AG08396 (cell line): ENCODE measurements around the gene SRSF2.
"Not testable (repeated sequence)": the region's sequence is repeated elsewhere in the genome, so short reads cannot be mapped to it uniquely, and the experiment has no call there.

Experiments
- DNase-seq: peaks from one replicate; pipeline ENCODE4 v3.0.0; 2012; ENCODE audit warnings: low spot score, mixed read lengths

SRSF2 gene, protein sequence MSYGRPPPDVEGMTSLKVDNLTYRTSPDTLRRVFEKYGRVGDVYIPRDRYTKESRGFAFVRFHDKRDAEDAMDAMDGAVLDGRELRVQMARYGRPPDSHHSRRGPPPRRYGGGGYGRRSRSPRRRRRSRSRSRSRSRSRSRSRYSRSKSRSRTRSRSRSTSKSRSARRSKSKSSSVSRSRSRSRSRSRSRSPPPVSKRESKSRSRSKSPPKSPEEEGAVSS

DNA sequence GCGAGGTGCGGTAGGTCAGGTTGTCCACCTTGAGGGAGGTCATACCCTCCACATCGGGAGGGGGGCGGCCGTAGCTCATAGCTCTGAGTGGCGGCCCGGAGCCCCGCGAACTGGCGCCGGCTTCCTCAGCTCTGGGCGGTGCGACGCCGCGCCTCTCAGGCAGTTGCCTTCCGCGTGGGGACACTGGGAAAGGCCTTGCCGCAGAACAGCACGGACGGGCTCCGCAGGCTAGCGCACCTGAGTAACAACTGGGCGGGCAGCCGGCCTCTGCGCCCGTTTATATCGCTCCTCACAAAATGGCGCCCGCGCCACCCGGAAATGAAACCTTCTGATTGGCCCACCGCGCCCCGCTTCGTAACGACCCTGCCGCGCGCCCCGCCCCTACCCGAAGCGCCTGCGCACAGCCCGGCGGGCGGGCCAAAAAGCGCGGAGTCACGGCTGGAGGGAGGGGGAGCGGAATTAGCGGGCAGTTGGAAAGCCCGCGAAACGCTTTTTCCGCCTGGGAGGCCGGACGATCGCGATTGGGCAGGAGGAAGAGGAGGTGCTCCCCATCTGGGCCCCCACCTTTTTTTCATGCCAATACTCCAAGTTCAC, at the start of gene SRSF2:
Gene SRSF2 (minus strand): TSS at position 250 of the 594 bp plus-strand sequence. CDS start 171 bp downstream, at position 79.
- DNase-seq: peak; percentile 99

DNA sequence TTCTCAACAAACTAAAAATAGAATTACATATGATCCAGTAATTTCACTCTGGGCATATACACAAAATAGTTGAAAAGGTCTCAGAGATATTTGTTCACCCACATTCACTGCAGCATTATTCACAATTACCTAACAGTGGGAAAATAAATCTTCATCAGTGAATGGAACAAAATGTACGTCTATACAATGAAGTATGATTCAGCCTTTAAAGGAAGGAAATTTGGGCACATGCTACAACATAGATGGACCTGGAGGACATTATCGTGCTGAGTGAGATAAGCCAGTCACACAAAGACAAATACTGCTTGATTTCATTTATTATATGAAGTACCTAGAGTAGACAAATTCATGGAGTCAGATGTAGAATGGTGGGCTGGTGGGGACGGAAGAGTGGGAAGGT, 47.8 kb upstream of the SRSF2 start:
- no peak for DNase-seq

DNA sequence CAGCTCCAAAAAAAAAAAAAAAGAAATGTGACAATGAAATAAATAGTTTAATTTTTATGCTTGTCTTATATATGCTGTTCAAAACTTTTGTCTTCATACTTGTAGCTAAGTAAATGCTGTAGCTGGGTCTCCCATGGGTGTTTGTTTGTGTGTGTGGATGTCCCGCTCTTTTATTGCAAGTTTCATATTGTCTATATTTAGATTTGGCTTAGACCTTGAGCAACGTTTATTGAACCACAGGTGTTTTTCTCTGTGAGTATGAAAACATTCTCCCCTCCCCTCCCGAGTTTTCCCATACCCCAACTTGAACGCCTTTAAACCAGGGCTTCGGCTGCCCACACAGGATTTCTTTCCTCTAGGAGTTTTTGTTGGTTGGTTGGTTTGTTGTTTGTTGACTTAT, 46.0 kb upstream of the SRSF2 start:
- no peak for DNase-seq

DNA sequence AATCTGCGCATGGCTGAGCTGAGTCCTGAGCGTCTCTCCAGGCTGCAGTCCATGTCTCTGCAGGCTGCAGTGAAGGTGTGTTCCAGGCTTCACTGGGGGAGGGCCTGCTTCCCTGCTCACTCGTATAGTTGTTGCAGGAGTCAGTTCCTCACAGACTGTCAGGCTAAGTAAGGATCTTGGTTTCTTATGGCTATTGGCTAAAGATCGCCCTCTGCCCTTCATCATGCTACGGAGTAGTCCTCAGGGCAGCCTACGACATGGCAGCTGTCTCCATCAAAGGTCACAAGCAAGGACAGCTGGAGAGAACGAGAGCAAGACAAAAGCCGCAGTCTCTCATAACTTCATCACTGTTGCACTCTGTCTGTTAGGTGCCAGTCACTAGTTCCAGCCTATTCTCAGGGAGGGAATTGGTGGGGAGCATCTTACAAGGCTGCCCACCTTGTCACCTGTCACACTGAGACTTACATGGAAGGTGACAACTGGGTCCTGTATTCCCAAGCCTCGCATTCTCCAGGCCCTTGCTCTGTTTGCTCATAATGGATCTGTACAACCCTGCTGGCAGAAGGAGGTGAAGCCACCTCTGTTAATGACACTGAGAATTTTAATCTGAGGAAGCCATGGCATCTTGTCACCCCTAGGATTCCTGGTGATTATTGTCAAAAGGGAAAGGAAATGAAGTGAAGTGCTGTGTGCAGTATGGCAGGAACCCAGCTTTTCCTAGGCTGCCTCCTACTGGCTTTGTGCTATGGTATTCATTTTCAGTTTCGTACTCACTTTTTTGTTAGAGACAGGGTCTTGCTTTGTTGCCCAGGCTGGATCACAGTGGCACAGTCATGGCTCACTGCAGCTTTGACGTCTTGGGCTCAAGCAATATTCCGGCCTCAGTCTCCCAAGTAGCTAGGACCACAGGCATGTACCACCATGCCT, 44.2 kb upstream of the SRSF2 start:
- no peak for DNase-seq

DNA sequence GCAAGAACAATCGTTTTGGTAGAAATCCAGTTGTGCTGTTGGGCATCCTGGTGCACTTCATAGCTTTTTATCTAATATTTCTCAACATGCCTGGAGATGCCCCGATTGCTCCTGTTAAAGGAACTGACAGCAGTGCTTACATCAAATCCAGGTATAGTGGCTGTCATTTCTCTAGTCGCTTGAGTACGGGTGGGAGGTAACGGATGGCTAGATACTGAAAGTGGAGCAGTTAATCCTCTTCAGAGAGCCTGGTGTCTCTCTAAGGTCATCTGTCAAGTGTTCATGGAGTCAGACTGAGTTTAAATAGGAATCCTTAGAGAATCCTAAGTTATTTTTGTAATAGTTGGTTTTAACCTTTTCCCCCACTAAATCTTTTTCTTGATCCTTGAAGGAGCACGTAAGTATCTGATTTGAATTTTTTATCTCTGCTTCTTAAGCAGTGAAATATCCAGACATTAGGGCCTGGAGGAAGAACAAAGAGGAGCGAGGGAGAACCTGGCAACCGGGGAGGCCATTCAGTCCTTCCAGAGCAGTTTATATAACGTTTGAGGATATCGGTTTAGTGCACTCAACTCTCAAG, 38.0 kb upstream of the SRSF2 start:
- DNase-seq: no peak

DNA sequence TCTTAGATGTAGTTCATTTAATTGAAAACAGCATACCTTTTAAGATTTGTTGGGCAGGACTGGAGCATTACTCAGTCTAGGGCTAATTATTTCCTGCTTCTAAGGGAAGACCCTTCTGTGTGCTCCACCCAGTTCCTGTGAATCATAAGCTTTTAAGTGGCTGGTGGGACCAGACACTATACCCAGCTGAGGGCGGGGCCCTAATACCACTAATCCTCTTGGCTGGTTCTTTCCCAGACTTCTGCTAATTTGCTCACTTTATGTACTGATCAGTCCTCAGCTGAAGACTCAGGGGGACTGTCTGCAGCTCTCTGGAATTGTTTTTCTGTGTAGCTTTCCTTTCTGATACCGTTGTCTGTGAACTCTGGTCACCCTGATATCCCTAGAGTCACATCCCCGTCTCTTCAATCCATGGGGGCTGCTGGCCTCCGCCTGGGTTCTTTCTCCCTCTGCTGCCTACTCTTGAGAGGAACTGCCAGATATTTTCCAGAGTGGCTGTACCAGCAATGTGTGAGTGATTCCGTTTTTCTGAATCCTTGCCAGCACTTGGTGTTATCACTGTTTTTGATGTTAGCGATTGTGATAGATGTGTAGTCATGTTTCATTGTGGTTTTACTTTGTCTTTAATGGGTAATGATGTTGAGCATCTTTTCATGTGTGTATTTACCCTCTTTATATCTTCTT, 35.9 kb upstream of the SRSF2 start:
- peak; percentile 41 for DNase-seq

DNA sequence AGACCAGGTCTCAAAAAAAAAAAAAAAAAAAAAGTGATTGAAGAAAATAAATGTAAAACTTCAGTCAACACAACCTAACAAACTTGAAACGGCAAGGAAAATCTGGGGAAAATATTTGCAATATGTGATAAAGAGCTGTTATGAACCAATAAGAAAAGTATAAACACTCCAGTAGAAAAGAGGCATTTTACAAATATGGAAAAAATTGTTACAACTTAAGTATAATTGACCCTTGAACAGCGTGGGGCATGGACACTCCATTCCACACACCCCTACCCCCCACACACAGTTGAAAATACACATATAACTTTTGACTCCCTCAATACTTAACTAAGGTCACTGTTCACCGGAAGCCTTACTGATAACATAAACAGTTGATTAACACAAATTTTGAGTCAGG, 21.4 kb upstream of the SRSF2 start:
- no peak for DNase-seq

DNA sequence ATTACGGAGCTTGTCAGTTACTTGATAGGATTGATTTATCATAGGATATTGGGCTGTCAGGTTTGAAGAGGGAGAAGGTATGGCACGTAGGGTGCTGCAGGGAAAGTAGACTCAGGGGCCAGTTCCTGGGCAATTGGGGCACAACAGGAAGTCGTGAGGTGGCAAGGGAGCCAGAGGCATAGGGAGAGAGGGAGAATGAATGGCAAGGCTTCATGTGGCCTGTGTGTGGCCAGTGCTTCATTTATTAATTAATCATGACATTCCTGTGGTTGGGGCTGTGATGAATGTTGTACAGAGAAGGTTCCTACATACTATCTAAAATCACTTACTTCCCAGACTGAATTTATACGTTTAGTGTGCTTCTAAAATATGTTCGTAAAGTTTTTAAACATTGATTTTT, 20.1 kb upstream of the SRSF2 start:
- DNase-seq: no peak

DNA sequence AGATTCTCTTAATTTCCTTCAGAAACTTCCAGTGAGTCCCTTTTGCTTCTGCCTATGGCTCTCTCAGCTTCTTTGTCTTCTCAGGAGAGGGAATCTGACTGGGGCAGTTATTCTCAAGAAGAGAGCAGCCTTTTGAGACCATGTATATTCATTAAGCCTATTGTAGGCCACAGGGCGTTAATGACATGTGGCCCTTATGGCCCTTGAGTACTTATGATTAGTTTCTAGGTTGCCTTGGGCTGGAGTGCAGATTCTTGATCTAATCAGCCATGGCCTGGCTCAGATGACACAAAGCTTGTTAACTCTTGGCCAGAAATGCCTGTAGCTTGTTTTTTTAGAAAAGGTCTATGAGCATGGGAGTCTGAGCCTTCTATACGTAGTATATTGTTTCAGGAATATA, 18.2 kb upstream of the SRSF2 start:
- no peak for DNase-seq

DNA sequence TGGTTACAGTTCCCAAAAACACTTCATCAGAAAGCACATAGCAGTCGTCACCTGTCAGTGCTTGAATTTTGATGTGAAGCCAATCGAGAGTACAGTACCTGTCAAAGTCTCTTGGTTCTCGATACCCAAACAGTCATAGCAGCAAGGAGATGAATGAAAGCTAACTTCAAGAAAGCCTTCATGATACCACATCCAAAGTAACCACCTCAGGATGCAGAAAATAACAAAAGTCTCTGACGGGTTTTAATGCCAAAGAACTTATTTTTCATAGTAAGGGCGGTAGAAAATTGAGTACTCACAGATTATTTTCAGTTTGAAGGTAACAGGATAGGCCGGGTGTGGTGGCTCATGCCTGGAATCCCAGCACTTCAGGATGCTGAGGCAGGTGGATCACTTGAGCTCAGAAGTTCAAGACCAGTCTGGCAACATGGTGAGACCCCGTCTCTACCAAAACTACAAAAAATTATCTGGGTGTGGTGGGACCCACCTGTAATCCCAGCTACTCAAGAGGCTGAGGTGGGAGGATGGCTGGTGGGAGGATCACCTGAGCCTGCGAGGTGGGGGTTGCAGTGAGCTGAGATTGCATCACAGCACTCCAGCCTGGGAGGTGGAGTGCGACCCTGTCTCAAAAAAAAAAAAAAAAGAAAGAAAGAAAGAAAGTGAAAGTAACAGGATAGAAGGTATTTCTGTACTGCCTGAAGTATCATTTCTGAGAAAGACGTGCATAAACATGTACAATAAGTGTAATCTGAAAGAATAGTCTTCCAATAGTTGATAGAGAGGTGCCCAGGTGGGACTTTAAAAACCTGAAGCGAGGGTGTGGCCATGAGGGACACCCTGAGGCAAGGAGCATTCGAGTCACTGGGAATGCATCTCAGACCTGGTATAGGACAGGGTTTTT, 16.2 kb upstream of the SRSF2 start:
- DNase-seq: no peak

DNA sequence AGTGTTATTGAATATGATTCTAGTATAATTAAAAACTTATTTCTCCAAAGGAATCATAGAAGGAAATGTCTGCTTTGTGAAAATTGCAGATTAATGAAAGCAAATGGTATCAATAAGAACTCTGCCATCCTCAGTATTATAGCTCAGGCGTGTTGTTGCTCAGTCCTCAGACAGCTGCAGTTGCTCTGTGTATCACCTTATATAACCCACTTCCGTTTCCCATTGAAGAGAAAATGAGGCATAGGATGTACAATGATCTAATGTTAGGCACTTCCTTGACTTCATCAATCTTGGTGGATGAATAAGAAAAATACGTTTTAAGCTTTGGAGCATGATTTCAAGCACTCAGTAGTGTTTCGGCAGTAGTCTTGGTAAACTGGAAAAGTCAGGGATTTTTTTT, 14.9 kb upstream of the SRSF2 start:
- no peak for DNase-seq

DNA sequence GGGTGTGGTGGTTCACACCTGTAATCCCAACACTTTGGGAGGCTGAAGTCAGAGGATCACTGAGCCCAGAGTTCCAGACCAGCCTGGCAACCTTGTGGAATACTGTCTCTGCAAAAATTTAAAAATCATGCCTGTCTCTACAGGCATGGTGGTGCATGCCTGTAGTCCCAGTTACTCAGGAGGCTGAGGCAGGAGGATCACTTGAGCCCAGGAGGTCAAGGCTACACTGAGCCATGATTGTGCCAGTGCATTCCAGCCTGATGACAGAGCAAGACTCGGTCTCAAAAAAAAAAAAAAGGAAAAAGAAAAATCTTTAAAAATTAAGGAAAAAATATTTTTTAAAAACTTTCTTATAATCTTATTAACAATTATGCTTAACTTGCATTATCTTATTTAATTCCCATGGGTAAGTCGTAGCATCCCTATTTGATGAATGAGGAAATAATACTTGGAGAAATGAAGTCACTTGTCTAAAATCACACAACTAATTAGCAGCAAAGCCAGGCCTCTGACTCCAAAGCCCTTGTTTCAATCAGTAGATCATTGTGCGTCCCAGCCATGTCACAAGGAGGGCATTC, 14.4 kb upstream of the SRSF2 start:
- no peak for DNase-seq

DNA sequence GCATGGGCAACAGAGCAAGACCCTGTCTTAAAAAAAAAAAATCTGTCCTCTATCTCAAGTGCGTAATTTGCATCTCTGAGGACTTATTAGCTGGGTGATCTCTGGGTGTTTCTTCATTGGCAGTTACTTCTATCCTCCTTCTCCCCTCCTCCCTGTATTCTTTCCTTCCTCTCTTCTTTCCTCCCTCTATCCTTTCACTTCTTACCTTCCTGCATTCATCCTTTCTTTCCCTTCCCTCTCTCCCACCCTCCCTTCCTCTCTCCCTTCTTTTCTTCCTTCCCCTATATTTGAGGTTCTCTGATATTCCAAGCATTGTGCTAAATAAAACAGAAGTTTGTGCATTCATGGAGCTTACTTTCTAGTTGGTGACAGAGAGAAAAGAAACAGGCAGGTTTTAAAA, 11.5 kb upstream of the SRSF2 start:
- DNase-seq: no peak

DNA sequence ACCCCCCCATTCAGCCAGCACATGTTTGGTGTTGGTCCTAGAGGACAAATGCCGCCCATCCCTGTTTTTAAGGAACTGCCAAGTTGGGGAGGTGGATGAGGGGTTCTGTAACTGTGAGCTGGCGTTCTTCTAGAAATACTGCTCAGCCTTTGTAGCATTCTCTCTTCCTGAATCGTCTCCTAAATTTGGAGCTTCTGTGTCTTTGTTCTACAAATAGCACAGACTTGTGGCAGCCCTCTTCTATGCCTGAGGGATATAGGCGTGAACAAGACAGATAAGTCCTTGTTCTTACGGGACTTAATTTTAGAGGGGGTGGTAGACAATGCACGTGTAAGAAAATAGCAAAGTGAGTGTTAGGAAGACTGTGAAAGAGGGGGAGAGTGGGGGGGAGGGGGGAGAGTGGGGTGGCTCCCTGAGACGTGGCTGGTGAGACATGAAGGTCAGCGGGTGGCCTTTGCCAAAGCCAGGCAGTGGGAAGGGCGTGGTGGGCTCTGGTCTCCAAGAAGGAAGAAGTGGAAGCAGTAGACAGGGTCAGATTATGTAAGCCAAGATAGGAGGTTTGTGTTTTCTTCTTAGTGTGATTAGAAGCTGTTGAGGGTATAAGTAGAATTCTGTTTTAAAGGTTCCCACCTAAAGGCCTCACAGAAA, 10.7 kb upstream of the SRSF2 start:
- DNase-seq: no peak

DNA sequence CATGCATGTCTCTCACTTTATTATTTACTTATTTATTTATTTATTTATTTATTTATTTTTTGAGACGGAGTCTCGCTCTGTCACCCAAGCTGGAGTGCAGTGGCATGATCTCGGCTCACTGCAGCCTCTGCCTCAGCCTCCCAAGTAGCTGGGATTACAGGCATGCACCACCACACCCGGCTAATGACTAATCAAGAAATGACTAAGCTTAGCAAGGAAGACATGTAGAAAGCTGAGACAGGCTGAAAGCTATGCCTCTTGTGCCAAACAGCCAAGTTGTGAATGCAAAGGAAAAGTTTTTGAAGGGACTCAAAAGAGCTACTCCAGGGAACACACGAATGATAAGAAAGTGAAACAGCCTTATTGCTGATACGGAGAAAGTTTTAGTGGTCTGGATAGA, 8.7 kb upstream of the SRSF2 start:
- not testable (repeated sequence) for DNase-seq

DNA sequence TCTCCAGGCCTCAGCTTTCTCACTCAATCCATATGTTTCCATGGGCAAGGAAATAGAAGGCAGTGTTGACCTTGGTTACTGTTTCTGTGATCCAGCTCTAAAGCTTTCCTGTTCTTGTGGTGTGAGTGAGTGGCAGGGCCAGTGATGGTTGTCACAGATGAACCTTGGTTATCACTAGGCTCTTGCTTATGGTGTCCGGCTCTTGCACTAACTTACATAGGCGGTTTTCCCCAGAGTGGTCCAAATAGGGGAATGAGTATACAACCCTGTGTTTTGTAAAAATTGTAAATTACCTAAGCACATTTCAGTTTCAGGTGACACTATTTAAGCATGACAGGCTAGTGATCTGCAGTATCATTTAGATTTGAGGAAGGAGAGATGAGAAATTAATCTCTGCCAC, 7.6 kb upstream of the SRSF2 start:
- DNase-seq: no peak

DNA sequence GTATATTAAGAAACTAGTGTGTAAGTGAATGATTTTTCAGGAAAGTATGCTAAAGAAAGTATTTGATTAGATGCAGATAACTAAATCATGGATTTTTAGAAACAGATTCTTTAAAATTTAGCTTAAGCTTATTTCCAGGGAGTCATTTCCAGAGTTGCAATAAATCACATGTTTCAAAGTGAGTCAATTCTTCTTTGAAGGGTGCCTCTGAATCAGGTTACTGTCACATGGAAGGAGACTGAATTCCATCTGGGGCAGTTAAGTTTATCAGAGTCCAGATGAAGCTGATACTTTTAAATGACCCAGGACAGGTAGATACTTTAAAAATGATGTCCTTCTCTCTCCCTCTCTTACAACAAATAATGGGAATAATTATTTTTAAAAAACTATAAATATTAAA, 5.8 kb upstream of the SRSF2 start:
- no peak for DNase-seq

DNA sequence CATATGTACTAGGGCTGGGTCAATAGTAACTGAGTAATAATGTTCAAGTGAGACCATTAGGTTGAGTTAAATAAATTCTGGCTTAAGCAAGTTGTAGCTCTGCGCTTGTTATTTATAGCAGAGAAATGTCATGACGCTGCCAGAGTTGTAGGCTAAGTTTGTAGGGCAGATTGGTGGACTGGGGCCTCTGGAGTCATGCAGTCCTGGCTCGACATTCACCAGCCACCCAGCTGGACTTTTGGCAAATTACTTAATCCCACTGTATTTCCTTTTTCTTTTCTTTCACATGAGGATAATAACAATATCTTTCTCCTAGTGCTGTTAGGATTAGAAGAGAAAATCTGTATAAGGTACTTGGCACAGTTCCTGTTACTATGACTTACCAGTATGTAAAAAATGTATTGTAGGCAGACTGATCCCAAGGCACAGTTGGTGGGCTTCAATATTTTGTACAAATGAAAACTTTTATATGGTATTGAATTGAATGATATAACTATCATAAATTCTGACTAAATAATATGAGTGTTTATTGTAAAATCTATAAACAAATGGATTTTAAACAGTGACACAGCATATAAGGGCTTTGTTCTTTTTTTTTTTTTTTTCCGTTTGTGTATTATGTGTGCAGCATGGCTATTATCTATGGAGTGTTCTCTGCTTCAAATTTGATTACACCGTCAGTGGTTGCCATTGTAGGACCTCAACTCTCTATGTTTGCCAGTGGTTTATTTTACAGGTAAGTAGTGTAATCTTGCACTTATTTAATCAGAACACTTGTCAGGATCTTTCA, 3.4 kb upstream of the SRSF2 start:
- DNase-seq: peak; percentile 57

DNA sequence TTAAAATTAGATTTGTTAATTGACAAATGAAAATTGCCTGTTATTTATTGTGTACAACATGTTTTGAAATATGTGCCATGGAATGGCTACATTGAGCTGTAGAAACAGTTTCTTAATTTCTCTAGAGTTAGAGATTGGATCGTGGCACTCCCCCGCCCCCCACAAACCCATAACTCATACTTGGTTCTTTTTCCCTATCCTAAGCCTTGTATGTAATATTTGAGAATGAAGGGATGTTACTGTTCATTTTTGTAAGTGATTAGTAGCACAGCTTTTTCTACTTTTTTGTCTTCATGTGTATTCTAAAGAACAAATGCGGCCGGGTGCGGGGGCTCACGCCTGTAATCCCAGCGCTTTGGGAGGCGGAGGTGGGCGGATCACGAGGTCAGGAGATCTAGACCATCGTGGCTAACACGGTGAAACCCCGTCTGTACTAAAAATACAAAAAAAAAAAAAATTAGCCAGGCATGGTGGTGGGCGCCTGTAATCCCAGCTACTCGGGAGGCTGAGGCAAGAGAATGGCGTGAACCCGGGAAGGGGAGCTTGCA, 2.5 kb upstream of the SRSF2 start:
- DNase-seq: not testable (repeated sequence)
